ENCODE measurements around the gene RFTN1.

Gene RFTN1

DNA sequence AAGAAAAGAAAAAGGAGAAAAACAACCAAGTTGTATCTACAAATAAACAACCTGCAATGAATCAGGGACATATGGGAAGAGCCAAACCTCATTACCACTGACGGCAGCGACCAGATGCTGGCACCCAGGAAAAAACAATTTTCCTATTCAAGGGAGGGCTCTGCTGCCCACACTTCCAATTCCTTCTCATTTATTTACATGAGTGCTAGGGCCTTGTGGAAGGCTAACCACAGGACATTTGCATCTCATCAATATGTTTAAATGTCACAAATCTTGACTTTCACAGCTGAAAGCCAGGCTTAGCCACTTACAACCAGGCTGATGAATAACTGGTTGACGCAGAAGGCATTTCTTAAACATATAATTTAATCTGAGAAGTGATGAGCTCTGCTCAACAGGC lies 36.0 kb downstream of the RFTN1 start:
- H3K79me2 ChIP-seq (ENCODE audit: control insufficient read depth, low read length) = peaks cover 100% of the 10 kb centered on the region
- H4K20me1 ChIP-seq (ENCODE audit: control insufficient read depth, insufficient read depth, low read depth, low read length) = peaks cover 33% of the 10 kb centered on the region
- H3K4me1 ChIP-seq (ENCODE audit: control insufficient read depth, low read length) = peaks cover 100% of the 10 kb centered on the region
- H3K9me3 ChIP-seq (ENCODE audit: control insufficient read depth, insufficient read depth, low read length) = no peaks in the 10 kb centered on the region
- TF ChIP-seq, protein P1, sequence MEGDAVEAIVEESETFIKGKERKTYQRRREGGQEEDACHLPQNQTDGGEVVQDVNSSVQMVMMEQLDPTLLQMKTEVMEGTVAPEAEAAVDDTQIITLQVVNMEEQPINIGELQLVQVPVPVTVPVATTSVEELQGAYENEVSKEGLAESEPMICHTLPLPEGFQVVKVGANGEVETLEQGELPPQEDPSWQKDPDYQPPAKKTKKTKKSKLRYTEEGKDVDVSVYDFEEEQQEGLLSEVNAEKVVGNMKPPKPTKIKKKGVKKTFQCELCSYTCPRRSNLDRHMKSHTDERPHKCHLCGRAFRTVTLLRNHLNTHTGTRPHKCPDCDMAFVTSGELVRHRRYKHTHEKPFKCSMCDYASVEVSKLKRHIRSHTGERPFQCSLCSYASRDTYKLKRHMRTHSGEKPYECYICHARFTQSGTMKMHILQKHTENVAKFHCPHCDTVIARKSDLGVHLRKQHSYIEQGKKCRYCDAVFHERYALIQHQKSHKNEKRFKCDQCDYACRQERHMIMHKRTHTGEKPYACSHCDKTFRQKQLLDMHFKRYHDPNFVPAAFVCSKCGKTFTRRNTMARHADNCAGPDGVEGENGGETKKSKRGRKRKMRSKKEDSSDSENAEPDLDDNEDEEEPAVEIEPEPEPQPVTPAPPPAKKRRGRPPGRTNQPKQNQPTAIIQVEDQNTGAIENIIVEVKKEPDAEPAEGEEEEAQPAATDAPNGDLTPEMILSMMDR (IDR thresholded peaks at IDR 0.05; ENCODE audit: low read depth, low read length, poor library complexity, severe bottlenecking) = no peak
- no peak for TF ChIP-seq EZH2phosphoT487 (IDR thresholded peaks at IDR 0.05; ENCODE audit: borderline replicate concordance, low read length)
- no peak overlapping the region for H3K27ac ChIP-seq (ENCODE audit: low read depth, low read length)
- no peaks in the 10 kb centered on the region for H3K9me2 ChIP-seq (replicated peaks; ENCODE audit: control insufficient read depth, low read length)
- H3K36me3 ChIP-seq (ENCODE audit: control insufficient read depth, low read length) = peaks cover 100% of the 10 kb centered on the region
- no peak overlapping the region for H3K4me3 ChIP-seq (ENCODE audit: low read length)
- H3F3A ChIP-seq (ENCODE audit: control insufficient read depth, insufficient read depth) = 0 out of 2 replicates have a peak, but pooled peaks cover 2% of the 10 kb centered on the region
- H3K27me3 ChIP-seq (ENCODE audit: control insufficient read depth, low read length) = no peaks in the 10 kb centered on the region
- H3K4me2 ChIP-seq (ENCODE audit: low read length) = no peak overlapping the region

DNA sequence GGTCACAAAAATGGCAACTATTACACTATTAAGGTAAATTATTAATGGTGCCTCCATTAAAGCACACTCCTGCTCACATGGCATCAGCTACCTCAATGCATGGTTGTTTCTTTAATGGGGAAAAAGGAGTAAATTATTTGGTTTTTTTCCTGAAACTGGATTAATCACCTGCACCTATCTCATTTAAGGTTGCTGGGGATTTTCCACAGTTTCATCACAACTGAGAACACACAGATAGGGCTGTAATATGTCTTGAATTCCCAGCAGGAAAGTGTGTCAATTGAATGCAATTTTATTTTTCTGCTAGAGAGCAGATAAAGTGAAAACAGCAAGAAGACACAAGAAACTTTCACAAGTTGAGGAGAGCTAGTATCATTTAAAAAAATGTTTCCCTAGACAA lies 36.4 kb downstream of the RFTN1 start:
- Histone ChIP-seq H3K4me3 (ENCODE audit: low read length) (no peak overlapping the region), H3K27ac (ENCODE audit: low read depth, low read length) (no peak overlapping the region), H3K79me2 (ENCODE audit: control insufficient read depth, low read length) (peaks cover 100% of the 10 kb centered on the region), H3K9me3 (ENCODE audit: control insufficient read depth, insufficient read depth, low read length) (no peaks in the 10 kb centered on the region), H3K4me1 (ENCODE audit: control insufficient read depth, low read length) (peaks cover 100% of the 10 kb centered on the region), H3F3A (ENCODE audit: control insufficient read depth, insufficient read depth) (0 out of 2 replicates have a peak, but pooled peaks cover 2% of the 10 kb centered on the region), H4K20me1 (ENCODE audit: control insufficient read depth, insufficient read depth, low read depth, low read length) (peaks cover 29% of the 10 kb centered on the region), H3K9me2 (replicated peaks; ENCODE audit: control insufficient read depth, low read length) (no peaks in the 10 kb centered on the region), H3K4me2 (ENCODE audit: low read length) (no peak overlapping the region), H3K27me3 (ENCODE audit: control insufficient read depth, low read length) (no peaks in the 10 kb centered on the region), H3K36me3 (ENCODE audit: control insufficient read depth, low read length) (peaks cover 100% of the 10 kb centered on the region)
- no peak for TF ChIP-seq EZH2phosphoT487 (IDR thresholded peaks at IDR 0.05; ENCODE audit: borderline replicate concordance, low read length)
- TF ChIP-seq, protein P1 (IDR thresholded peaks at IDR 0.05; ENCODE audit: low read depth, low read length, poor library complexity, severe bottlenecking) = no peak

DNA sequence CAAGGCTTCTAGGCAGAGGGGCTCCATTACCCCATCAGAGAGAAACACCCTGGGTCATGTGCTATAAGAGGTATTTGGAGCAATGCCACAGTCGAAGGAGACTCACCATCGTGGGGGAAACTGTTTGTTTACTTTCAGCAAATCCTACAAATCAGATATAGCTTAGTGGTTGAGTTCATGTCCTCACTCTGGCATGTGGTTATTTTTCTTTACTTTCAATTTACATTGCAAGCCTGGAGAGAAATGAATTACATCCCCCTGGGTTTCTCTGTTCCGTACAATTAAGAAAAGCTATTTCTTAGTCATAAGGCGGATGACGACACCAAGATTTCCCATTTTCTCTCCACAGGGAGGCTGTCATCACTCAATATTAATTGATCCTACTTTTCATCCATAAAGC lies 36.9 kb downstream of the RFTN1 start:
- Histone ChIP-seq H4K20me1 (ENCODE audit: control insufficient read depth, insufficient read depth, low read depth, low read length) (peaks cover 24% of the 10 kb centered on the region), H3K4me2 (ENCODE audit: low read length) (no peak overlapping the region)

More for the DNA sequence above, 36.9 kb downstream of the RFTN1 start:
- Histone ChIP-seq H3K27ac (ENCODE audit: low read depth, low read length) (no peak overlapping the region), H3K27me3 (ENCODE audit: control insufficient read depth, low read length) (no peaks in the 10 kb centered on the region), H3K4me1 (ENCODE audit: control insufficient read depth, low read length) (peaks cover 100% of the 10 kb centered on the region), H3K4me3 (ENCODE audit: low read length) (no peak overlapping the region), H3K9me2 (replicated peaks; ENCODE audit: control insufficient read depth, low read length) (no peaks in the 10 kb centered on the region), H3K79me2 (ENCODE audit: control insufficient read depth, low read length) (peaks cover 100% of the 10 kb centered on the region), H3F3A (ENCODE audit: control insufficient read depth, insufficient read depth) (0 out of 2 replicates have a peak, but pooled peaks cover 2% of the 10 kb centered on the region), H3K36me3 (ENCODE audit: control insufficient read depth, low read length) (peaks cover 100% of the 10 kb centered on the region), H3K9me3 (ENCODE audit: control insufficient read depth, insufficient read depth, low read length) (no peaks in the 10 kb centered on the region)
- TF ChIP-seq, protein P1 (IDR thresholded peaks at IDR 0.05; ENCODE audit: low read depth, low read length, poor library complexity, severe bottlenecking) = no peak
- TF ChIP-seq EZH2phosphoT487 (IDR thresholded peaks at IDR 0.05; ENCODE audit: borderline replicate concordance, low read length) = no peak

Data from DOHH2 (cell line).